ENCODE measurements around the gene ESYT2.
A peak's percentile ranks its signal among the peaks of the same experiment; 100 is the strongest.

The ESYT2 gene

DNA sequence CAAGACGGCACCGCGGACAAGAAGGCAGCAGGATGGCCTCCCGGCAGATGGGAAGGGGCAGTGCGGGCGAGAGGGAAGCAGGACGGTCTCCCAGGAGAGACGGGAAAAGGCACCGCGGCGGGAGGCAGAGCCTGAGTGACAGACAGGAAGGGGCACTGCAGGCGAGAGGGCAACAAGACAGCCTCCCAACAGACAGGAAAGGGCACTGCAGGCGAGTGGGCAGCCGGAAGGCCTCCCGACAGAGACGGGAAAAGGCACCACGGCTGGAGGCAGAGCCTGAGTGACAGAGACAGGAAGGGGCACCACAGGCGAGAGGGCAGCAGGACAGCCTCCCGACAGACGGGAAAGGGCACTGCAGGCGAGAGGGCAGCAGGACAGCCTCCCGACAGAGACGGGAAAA is 32.6 kb downstream of the ESYT2 start:
- no peak for DNase-seq

DNA sequence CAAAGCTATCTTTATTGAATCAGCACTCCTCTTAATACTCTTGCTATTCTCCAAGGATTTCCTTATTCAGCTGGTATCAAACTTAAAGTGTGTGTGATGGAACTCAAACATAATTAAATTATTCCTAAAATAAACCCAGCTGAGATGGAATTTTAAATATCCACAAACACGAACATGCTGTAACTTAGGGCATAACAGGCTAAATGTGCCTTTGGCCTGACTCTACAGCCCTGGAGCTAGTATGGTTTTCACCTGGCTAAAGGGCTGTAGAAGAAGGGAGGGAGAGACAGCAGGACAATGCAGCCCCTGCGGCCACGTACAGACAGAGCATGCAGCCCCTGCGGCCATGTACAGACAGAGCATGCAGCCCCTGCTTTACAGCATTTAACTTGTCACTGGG is 34.0 kb downstream of the ESYT2 start:
- no peak for DNase-seq

DNA sequence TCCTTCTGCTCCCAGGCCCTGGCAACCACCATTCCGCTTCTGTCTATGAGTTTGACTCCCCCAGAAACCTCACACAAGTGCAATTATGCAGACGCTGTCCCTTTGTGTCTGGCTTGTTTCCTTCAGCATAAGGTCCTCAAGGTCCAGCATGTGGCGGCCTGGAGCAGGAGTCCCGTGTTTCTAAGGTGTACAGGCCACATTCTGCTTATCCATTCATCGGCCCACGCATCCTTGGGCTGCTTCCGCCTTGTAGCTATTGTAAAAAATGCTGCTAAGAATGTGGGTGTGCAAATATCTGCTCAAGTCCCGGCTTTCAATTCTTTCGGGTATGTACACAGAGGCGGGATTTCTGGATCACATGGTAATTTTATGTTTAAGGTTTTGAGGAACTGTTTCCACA is 38.2 kb downstream of the ESYT2 start:
- no peak for DNase-seq

DNA sequence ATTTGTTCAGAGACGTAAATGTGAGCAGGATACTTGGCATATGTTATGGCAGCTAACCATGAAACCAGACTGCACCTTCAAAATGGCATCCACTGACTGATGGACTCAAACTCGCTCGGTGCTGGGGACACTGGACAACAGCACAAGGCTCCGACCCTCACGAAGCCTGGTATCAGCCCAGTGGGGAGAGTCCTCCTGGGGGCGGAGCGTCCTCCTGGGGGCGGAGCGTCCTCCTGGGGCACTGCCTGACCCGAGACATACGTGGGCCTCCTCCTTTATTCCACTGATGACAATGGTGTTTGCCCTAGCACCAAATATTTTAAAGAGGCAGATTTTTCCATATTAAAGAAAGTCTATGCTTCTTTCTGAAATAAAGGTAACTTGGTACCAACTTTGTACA is 39.5 kb downstream of the ESYT2 start:
- DNase-seq: no peak

DNA sequence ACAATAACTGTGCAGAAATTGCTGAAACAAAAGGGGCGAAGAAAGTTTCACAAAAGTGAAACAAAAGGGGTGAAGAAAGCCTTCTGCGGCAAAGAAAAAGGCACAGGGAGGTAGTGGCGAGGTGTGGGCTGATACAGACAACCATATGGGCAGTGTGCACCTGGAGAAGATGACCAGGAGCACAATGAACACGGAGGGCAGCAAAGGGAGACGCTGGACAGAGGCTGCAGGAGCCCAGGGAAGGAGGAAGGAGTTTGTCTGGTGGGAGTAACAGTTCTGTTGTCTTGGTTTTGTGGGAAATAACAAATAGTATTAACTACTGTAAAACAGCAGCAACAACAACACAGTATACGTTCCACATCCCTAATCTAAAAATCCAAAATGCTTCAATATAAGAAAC is 42.4 kb downstream of the ESYT2 start:
- DNase-seq: no peak

DNA sequence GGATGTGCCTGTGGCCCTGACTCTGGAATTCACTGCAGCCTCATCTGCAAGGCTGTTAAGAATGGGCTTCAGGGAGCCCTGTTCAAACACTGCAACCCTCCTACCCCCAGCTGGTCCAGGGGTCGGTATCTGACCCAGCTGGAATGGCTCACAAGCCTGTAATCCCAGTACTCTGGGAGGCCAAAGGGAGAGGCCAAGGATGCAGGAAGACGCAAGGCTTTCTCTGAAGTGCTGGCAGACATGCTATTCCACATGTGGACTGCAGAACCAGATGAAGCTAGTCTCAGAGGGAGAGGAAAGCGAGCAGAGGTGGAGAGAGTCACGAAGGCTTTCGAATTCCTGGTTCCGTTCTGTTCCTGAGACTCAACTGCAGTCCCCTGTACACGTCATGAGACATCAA is 45.0 kb downstream of the ESYT2 start:
- DNase-seq: no peak

DNA sequence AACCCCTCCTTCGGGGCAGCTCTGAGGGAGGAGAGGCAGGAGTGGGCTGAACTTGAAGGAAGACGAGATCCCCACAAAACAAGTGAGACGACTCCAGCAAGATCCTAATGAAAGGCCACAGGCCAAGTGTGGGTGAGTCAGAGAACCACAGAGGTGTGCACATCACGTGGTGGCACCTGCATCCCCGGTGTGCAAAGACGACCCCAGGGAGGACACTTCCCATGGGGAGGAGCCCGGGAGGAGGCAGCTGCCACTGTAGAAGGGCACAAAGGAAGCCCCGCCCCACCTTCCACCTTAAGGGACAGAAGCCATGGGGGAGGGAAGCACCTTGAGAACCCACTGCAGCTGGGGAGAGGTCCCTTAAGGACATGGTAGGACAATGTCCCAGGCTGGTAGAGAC is 45.7 kb downstream of the ESYT2 start:
- peak; percentile 54 for DNase-seq

DNA sequence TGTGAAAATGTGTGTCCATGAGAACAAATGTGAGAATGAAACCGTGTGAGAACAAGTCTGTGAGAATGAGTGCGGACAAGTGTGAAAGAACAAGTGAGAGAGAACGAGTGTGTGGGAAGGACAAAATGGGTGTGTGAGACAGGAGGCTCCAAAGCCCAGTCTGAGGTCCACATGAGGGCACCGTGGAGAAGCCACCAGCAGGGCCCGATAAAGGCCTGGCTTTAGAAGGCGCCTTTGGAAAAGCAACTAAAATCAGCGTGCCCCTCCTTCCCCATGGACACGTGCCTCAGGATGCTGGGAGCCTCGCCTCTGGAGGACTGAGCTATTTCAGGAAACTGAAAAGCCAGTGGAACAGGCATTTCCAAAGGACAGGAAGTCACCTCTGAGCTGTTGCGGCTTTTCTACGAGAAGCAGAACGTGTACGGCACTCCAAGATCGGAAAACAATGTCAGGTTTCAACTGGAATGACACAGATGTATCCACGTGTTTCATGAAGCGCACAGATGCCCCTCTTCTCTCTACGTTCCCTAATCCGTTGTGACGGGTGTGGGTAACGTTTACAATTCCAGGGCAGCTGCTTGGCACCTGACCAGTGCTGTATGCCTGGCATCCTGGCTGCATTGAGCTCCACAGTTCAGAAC is 46.4 kb downstream of the ESYT2 start:
- DNase-seq: peak; percentile 27

DNA sequence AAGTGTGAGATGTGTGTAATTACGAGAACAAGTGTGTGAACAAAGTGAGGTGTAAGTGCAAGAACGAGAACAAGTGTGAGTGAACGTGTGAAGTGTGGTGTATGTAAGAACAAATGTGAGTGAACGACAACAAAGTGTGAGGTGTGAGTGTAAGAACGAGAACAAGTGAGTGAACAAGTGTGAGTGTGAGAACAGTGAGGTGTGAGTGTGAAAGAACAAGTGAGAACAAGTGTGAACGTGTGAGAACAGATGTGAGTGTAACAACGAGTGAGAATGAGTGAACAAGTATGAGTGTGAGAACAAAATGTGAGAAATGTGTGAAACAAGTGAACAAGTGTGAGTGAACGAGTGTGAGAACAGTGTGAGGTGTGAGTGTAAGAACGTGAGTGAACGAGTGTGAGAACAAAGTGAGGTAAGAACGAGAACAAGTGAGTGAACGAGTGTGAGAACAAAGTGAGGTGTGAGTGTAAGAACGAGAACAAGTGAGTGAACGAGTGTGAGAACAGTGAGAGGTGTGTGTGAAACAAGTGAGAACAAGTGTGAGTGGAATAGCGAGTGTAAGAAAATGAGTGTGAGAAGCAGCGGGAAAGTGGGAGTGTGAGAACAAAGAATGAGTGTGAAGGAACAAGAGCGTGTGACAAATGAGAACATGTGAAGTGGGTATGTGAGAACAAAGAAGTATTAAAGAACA is 47.2 kb downstream of the ESYT2 start:
- DNase-seq: no peak

DNA sequence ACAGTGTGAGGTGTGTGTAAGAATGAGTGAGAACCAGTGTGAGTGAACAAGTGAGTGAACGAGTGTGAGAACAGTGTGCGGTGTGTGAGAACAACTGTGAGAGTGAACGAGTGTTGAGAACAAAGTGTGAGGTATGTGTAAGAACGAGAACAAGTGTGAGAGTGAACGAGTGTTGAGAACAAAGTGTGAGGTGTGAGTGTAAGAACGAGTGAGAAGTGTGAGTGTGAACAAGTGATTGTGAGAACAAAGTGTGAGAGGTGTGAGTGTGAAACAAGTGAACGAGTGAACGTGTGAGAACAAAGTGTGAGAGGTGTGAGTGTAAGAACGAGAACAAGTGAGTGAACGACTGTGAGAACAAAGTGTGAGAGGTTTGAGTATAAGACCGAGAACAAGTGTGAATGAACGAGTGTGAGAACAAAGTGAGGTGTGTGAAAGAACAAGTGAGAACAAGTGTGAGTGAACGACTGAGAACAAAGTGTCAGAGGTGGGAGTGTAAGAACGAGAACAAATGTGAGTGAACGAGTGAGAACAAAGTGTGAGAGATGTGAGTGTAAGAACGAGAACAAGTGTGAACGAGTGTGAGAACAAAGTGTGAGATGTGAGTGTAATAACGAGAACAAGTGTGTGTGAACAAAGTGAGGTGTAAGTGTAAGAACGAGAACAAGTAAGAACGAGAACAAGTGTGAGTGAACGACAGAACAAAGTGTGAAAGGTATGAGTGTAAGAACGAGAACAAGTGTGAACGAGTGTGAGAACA is 47.9 kb downstream of the ESYT2 start:
- DNase-seq: no peak

DNA sequence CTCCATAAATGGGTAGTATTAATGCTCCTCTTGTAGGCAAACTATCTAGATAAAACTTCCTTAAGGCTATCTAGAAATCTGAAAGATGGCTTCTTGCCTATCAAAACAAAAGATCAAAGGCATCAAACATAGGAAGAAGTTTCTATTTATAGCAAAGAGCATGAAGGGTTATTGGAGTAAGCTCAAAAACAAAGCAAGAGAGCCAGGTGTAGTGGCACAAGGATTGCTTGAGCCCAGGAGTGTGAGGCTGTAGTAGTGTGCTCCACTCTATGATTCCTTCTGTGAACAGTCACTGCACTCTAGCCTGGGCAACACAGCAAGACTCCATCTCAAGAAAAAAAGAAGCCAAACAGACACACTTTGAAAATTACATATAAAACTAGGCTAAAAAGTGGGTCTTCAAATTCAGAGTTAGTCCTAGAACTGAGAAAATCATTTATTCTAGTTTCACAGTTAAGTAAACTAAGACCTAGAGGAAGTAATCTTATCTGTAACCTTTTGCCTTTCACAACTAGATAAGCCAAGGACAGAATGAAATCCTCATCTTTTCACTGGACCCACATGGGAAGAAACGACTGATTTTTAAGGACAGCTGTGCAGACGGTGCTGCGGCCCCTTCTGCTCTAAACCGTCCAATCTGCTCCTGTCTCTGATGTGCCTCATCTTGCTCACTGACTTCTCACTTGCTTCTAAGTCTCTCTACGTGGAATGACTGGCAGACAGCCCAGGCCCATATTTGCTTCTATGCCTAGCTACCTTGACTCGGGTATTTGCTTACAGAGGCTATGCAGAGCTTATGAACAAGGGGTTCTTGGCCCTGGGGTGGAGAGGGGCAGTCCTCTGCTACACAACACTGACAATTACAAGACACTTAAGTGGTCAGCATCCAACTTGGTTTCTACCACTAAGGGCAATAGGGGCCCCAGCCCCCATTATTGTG is 50.0 kb downstream of the ESYT2 start:
- no peak for DNase-seq

DNA sequence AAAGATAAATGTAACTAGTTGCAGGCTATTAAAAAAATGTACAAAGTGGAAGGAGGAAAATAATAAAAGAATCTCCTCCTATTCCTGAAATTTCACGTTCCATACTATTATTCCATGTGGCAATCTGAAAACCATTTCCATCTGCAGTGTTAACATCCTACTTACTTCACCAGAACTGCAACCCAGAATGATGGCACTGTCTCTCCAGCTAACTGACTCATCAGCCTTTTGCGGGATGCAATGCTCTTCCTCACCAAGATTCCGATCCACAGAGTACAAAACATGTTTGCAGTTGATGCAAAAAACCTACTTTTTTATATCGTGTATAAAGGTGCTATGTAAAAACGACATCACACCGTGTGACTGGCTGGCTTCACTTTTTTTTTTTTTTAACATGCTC is 50.8 kb downstream of the ESYT2 start:
- DNase-seq: no peak

DNA sequence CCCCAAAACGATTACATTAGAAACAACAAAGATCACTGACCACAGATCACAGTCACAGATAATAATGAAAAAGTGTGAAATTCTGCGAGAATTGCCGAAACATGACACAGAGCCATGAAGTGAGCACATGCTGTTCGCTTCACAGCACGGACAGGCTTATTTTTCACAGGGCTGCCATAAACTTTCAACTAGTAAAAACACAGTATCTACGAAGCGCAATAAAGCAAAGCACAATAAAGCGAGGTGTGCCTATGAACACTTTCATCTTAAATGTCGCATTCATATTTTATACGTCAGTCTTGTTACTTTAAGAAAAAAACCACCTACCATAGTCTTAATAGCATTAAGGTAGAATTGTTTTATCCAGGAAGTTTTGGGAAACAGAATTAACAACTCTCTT is 51.5 kb downstream of the ESYT2 start:
- no peak for DNase-seq

DNA sequence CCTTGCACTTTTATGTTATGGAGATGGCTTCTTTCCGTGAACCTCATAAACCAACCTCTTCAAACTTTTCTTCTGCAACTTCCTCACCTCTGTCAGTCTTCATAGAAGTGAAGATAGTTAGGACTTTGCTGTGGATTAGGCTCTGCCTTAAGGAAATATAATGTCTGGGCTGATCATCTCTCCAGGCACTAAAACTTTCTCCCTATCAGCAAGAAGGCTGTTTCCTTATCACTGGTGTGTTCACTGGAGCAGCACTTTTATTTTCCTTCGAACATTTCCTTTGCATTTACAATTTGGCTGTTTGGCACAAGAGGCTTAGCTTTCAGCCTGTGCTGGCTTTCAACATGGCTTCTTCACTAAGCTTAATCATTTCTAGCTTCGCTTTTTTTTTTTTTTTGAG is 52.8 kb downstream of the ESYT2 start:
- no peak for DNase-seq

DNA sequence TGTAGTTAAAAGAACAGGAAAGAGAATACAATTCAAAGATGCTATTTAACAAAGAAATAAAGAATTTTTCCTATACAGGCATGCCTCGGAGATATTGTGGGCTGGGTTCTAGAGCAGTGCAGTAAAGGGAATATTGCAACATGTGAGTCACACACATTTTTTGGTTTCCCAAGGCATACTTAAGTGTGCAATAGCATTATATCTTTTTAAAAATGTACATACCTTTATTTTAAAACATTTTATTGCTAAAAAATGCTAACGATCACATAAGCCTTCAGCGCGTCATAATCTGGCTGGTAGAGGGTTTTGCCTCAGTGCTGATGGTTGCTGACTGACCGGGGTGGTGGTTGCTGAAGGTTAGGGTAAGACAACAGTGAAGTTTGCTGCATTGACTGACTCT is 54.4 kb downstream of the ESYT2 start:
- DNase-seq: no peak

DNA sequence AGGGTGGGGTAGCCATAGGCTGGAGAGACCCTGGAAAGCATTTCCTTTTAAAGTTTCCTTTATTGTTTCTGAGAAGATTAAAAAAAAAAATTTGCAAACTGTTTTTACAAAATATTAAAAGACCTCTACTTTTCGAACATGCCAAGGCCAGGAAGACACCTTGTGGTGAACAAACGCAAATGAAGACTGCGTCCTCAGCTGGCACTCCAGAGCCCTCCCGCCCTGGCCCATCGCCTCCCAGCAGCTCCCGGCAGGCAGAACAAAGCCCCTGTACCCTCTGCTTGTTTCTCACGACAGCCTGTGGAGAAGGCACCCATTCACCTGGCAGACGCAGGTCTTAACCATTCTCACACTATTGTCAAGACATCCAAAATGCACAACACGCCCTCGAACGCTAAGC is 56.4 kb downstream of the ESYT2 start:
- DNase-seq: no peak

DNA sequence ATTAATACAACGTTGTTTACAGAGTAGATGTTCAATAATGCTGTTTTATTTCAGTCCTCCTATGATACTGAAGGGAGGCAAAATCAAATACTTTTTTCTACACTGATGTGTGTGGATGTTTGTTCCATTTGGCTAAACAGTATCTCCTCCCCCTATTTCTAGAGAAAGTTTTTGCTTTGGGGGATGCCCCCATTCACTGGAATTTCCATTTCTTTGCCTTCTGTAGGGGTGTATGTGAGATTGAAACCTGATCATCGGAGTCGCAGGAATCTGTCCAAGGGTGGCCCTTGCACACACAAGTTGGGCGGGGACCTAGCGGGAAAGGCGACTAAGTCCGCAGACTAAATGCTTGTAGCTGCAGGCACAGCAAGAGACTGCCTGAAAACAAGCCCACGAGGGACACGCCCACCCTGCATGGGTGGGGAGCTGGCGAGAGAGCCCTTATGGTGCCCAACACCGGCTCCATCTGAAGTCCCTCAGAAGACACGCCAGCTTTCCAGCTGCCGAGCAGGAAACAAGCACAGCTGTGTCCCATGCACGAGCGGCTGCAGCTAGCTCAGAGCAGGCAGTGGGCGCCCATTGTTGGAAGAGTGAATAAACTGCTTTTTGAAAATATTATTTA is 58.0 kb downstream of the ESYT2 start:
- DNase-seq: no peak

DNA sequence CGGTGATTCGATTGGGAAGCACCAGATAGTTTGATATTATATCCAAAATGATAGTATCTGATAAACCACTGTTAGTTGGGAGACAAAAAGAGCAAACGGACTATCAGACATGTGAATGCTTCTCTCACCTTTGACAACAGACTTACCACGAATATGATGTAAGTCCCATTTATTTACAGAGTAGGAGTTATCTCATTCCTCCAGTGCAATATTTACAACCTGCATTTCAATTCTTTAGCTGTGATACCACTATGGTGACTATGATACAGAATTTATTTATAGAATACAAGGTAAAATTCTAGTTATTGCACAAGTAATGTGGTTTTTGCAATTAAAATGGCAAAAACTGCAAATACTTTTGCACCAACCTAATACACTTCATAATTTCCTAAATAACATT is 61.6 kb downstream of the ESYT2 start:
- no peak for DNase-seq

DNA sequence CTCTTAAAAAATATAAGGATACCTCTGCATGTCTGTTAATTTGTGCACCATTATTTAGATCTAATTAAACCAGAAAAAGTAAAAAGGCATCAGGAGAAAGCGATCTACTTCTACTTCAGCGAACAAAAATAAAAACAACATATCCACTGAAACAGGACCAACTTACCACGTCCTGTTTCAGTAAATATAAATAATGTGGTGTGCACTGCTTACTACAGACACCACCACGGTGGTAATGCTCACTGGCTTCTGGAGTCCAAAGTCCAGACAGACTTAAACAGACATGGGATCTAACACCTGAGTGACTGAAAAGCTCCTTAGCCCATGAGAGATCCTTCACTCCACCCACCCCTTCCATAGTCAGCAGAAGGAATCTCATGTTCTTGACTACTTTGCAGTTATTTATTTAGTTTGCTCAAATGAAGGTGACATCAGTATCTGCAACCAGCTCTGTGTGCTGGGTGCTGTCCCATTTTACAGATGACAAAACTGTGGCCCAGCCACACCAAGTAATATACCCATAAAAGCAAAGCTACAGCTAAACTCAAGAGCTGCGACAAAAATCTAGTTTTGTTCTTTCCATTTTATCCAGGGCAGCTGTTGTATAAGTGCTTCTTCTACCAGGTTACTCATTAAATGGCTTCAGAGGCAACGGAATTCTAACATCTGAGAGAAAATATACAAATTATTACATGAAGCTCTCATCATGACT is 62.6 kb downstream of the ESYT2 start:
- no peak for DNase-seq

DNA sequence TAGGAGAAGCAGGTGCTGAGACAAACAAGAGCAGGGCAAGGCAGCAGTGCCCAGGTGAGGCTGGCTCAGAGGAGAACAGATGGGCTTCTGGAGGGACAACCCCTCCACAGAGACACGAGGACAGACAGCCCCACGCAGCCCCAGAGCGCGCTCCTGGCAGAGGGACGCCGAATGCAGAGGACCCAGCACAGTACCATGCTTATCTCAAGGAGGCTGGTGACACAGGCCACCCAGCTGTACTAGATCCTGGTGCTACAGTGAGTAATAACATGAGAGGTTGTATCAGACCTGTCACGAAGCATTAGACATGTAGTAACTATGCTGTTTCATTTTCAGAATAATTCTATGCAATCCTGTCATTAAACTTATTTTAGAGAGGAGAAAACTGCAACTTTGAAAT is 64.3 kb downstream of the ESYT2 start:
- no peak for DNase-seq

DNA sequence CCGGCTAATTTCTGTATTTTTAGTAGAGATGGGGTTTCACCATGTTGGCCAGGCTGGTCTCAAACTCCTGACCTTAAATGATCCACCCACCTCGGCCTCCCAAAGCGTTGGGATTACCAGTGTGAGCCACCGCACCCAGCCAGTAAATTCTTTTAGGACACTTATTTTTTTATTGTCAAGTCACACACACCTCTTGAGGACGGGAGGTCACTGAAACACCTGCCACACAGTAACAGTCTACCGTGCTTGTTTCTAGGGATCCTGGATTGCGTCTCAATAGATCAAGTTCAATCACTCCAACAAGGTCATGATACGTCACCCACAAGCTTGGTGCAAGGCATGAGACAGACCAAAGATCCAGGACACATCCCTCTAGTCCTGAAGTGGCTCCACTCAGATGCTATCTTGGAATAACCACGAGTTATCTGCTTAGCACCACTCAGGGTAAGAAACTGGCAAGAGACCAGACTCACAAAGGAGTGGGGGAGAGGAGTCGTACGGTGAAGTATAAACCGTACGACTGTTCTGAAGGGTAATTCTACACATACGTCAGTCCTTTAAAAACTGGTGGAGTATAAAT is 65.8 kb downstream of the ESYT2 start:
- DNase-seq: no peak

DNA sequence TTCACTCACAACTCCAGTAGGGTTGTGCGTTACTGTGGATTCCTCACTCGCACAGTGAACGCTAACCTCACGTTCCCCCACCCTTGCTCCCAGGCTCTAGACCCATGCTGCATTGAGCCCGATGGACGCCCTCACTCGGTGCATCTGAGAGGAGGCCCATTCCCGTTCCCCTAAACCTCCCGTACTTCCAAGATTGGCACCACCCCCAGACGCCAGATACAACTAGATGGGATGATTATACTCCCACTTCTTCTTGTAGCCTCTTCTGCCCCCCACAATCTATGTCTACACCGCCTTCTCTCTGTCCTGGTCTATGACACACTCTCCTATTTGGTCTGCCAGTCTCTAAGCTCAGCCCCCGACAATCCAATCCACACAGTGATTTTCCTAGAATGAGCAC is 67.4 kb downstream of the ESYT2 start:
- no peak for DNase-seq
